HG02884 (cell line): ENCODE measurements around the gene PRDM12.
"Not testable (repeated sequence)": the region's sequence is repeated elsewhere in the genome, so short reads cannot be mapped to it uniquely, and the experiment has no call there.

Experiments used
- ATAC-seq: cut with Tn5 transposase; IDR thresholded peaks from one replicate; pipeline ENCODE4 v1.9.1; 2021; ENCODE audit warnings: mild to moderate bottlenecking, moderate library complexity; ENCODE audit not compliant: unreplicated experiment

Gene PRDM12

DNA sequence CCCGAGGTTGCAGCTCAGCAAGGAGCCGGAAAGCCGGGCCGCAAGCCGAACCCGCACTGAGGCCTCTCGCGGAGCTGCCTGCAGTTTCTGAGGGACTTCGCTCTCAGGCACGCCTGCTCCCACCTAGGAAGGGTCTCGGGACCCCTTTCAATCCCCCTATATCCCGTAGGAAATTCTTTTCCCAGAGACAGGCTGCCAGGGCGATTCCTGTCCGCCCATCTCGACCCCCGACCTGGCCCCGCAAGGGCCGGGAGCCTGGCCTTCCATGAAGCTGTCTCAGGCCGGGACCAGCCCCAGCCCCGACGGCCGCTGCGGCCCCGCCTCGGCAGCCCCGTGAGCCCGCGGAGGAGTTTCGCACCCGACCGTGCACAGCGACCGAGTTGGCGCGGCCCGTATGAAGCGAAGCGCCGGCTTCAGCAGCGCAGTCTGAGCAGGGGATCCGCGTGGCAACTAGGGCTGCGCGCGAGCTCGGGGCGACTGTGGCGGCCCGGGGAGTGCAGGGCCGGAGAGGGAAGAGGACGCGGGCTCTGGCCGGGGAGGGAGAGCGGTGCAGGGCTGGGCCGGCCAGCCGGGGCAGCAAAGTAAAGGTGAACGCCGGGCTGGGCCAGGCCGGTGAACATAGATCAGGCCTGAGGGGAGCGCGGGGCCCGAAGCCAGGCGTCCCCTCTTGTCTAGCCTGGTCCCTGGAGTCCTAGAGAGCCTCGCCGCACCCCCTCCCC lies 977 bp upstream of the PRDM12 start:
- no peak for ATAC-seq

DNA sequence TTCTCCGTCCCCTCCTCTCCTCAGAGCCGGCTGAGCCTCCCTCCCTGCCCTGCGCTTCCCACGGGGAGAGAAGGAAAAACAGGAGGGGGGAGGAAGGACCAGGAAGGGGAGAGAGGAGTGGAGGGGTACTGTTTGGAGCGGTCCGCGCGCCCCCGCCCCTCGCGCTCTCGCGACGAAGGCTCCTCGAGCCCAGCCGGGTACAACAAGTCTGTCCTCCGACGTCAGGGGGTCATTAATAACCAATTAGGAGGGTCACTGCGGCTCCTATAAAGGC lies 480 bp upstream of the PRDM12 start:
- ATAC-seq = no peak

GRCh38 chr9:130665029-130665430 lies 636 bp downstream of the PRDM12 start:
- ATAC-seq = no peak

DNA sequence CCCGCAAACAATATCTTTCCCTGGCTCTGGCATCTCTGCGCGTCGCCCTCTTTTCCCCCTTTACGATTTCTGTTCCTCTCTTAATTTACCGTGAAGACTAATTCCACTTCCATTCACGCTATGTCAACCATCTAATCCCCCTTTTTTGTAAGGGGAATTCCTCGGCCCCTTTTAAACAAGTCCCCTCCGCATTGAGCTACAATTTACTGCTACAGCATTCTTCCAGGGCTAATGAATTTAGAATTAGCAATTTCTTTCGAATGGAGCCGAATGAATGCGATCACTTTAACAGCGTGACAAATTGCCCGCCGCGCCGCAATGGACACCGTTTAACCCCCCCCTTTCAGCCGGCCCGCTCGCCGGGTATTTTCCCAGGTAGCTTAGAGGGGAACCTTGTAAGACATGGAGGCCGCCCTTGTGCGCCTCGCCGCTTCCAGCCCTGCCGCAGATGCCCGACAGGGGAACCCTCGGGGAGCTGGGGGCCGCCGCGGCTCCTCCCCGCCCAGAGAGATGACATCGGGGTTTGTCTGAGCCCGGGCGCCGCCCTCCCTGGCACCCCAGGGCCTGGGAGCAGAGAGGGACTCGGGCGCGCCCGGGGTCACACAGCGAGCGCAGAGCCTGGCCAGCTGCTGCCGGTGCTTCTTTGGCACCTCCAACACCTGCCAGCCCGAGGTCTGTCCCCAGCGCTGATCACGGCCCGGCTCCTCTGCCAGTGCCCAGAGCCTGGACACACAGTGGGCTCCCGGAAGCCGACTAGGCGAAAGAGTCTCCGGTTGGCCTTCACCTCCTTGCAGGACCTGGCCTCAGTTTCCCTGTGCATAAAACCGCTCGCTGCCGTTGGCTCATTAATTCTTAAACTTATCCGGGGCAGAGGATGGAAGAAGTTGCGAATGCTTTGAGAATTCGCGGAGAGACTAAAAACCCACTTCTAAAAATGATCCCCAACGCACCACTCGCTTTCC lies 1.3 kb downstream of the PRDM12 start:
- ATAC-seq = no peak

- ATAC-seq = no peak
Observed at GRCh38 chr9:130666393-130667119, 2.2 kb downstream of the PRDM12 start.

DNA sequence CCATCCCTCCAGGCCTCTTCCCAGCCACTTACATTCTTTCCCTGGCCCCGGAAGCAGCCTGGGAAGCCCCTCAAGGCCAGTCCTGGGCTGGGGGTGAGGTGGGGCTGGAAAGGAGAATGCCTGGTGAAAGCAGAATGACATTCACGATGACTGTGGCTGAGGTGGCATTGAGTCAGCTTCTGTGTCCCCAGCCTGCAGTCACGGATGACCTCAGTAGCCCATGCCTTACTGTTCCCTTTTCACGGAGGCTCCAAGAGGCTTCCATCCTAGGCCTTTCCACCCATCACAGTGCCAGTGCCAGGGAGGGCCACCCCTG lies 2.7 kb downstream of the PRDM12 start:
- ATAC-seq = no peak

GRCh38 chr9:130668196-130668595 lies 3.8 kb downstream of the PRDM12 start:
- ATAC-seq = no peak

DNA sequence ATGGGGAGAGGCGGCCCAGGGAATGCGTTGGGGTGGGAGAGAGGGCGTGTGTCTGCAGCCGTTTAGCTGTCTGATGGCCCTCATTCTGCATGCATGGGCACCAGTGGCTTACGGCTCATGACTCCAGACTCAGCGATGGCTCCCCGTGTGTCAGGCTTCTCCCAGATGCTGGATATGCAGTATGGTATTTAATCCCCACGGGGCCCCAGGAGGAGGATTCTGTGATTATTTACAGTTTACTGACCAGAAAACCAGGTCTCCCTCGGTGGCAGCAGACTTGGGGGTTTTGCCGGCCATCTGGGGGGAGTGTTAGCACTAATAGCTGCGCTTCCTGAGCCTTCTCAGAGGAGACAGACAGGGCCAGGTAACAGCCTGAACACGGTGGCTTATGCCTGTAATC lies 4.3 kb downstream of the PRDM12 start:
- no peak for ATAC-seq

DNA sequence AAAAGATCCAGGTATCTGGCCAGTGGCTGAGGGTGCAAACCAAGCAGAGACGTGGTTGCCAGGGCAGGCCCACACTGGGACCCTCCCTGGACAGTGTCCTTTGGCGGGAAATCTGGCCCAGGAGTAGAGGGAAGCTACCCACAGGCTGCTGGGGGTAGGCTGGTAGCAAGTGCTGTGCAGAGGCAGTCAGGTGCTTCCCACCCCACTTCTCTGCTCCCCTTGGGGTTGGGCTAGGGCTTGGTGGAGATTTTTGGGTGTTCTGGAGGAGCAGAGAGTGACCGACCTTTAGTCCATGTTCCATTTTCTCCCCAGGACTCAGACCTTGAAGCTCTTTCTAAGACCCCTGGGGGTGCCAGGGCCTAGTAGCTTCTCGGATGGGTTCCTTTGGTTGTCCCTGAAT lies 5.6 kb downstream of the PRDM12 start:
- no peak for ATAC-seq

GRCh38 chr9:130670644-130671043 lies 6.2 kb downstream of the PRDM12 start:
- no peak for ATAC-seq

GRCh38 chr9:130672466-130672865 lies 8.1 kb downstream of the PRDM12 start:
- no peak for ATAC-seq

- no peak for ATAC-seq
Observed at GRCh38 chr9:130672933-130673615, 8.7 kb downstream of the PRDM12 start.

DNA sequence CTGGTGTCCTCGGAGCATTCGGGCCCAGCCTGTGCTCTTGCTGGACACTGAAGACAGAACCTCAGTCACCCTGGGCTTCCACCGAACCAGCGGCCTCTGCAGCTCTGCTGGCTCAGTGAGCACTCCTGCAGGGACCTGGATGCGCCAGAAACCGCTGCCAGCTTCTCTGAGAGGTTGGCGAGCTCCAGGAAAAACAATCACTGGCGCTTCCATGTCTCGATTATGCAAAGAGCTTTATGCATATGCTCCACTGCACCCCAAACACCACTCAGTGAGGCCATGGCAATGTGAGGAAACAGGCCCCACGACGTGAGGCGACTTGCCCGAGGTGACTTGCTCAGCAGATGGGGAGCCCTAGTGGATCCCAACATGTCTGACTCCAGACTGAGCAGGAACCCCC lies 11.0 kb downstream of the PRDM12 start:
- ATAC-seq = no peak

DNA sequence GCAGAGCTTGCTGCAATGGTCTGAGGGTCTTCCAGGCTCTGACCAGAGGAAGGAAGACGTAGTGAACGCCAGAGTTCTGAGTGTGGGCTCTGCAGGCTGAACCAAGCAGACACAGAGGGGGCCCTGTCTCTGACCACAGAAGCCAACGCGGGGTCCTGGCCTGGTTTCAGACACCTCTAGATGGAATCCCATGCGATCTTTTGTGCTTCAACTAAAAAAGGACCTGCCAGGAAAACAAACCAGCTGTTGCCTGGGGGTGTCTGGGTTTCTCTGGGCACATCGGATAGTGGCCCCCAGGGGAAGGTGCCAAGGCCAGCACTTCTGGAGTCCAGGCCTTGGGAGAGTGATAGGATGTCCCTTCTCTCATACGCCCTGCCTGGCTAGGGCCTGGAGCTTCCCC lies 12.9 kb downstream of the PRDM12 start:
- no peak for ATAC-seq

GRCh38 chr9:130680836-130681768 lies 16.7 kb downstream of the PRDM12 start:
- no peak for ATAC-seq

DNA sequence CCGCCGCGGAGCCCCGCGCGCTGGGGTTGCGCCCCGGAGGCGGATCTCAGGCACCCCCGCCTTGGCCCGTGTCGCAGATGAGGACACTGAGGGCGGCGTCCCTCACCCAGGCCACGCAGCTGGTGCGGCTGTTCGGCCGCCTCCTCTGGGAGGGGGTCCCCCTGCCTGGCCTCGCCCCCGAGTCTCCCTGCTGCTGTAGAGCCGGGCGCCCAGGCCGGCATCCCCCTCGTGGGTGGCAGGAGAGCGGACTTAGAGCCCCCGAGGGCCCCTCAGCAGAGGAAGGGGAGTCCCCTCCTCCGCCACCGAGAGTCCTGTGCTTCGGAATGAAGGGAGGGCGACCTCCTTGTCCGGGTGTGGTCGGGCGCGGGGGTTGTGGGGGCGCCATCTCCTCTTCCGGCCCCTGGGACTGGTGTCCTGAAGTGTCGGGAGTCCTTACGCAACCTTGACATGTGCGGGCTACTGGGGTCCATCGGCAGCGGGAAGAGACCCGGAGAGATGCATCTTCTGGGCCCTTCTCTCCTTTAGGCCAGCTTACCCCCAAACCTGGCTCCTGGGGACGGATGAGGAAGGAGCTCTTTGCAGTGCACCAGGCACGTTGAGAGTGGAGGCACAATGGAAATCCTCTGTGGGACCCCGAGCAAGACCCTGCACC lies 17.5 kb downstream of the PRDM12 start:
- ATAC-seq = no peak

DNA sequence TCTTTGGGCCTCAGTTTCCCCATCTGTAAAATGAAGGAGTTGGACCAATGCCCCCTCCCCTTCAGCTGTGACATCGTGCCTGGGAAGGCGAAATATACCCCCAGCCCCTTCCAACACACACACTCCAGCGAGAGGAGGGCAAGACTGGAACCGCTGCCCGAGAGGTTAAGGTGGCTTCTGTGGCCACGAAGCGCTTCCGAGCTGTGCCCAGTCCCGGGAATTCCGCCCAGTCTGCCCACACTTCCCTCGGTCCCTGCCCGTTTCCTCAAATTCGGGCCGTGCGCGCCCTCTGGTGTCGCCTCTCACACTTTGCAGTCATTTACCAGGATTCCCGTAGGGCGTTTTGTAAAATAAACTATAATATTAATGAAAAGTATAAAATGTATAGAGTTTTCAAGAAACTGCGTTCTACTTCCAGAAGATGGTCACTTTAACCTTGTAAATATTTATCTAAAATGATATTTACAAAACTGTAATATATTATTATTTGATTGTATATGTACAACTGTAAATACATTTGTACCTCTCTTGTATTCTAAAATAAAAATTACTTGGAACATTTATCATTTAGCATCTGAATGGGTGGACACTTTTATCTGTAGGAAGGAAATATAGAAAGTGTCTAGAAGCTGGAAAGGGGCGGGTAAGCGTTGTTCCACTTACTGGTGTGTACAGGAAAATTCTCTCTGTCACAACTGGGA lies 18.2 kb downstream of the PRDM12 start:
- no peak for ATAC-seq

GRCh38 chr9:130685104-130685503 lies 20.7 kb downstream of the PRDM12 start:
- no peak for ATAC-seq

- not testable (repeated sequence) for ATAC-seq
Observed at GRCh38 chr9:130685945-130686344, 21.6 kb downstream of the PRDM12 start.
